Astrocyte (in vitro differentiated cells and primary cell): Measurements from ENCODE around the gene UGDH.

Experiments
- CTCF ChIP-seq: IDR thresholded peaks from 2 replicates; pipeline ENCODE4 v1.5.1; 2011; ENCODE audit warnings: low read depth, mild to moderate bottlenecking, inconsistent platforms, low read length, moderate library complexity; ENCODE audit not compliant: insufficient read depth
- EZH2 ChIP-seq: IDR thresholded peaks from 2 replicates; pipeline ENCODE4 v1.6.1; 2012; ENCODE audit warnings: mild to moderate bottlenecking, low read length, inconsistent platforms; ENCODE audit not compliant: insufficient read depth

GRCh38 chr4:39514888-39515401, 12.3 kb downstream of the UGDH start:
- no peak for TF ChIP-seq CTCF
- TF ChIP-seq EZH2: no peak
